HG02938 (cell line): ENCODE results near the gene DNAAF5.

Experiments
- ATAC-seq: cut with Tn5 transposase; IDR thresholded peaks from one replicate; pipeline ENCODE4 v1.9.1; 2021; ENCODE audit warnings: mild to moderate bottlenecking, moderate library complexity; ENCODE audit not compliant: unreplicated experiment

The DNAAF5 gene

DNA sequence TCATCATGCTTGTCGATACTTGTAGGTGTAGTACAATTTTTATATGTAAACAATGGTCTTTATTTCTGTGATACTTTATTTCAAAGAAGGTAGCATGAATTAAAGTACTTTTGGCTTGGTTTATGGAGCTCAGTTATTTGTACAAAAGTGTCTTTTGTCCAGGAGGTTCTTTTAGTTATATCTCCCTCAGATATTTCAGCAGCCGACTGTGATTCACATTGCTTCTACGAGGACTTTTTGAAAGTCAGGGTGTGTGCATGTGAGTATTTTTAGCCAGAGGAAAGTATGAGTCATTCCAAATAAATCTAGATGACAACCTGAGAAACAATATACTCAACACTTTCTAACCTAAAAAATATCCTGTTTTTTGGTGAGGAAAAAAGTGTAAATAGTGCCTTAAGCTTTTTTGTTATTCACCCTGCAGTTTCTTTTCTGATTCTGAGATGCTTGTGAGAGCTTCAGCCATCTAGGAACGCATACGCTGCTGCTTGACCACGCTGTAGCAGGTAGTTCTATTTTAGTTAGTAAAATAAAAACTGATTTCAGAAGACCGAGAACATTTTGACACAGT is 105.2 kb downstream of the DNAAF5 start:
- peak; percentile 62 for ATAC-seq

GRCh38 chr7:832167-832967 is 105.9 kb downstream of the DNAAF5 start, which contains the start of gene SUN1:
Gene SUN1 (plus strand): TSS chr7:832476. CDS start chr7:832525, 49 bp downstream.
- peak; percentile 40 for ATAC-seq

DNA sequence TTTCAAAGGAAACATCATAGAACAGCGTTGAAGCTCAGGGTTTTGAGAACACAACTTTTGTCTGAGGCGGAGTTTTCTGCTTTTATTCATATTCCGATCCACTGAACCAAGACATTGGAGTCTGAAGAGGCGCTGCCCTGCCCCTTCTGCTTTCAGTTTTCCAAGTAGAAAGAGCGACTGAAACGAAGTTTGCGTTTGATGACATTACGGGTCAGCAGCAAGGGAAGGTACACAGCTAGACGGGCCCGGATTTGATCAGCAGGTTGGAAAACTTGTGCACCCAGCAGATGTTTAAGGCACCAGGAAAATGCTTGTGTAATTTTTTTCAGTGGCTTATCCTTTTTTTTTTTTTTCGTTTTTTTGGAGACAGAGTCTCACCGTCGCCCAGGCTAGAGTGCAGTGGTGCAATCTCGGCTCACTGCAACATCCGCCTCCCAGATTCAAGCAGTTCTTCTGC is 106.5 kb downstream of the DNAAF5 start:
- ATAC-seq: no peak

- no peak for ATAC-seq
Observed at GRCh38 chr7:833601-834258, 107.2 kb downstream of the DNAAF5 start.

- no peak for ATAC-seq
Observed at GRCh38 chr7:834277-834676, 107.8 kb downstream of the DNAAF5 start.

- ATAC-seq: no peak
Observed at GRCh38 chr7:835021-835420, 108.5 kb downstream of the DNAAF5 start.

DNA sequence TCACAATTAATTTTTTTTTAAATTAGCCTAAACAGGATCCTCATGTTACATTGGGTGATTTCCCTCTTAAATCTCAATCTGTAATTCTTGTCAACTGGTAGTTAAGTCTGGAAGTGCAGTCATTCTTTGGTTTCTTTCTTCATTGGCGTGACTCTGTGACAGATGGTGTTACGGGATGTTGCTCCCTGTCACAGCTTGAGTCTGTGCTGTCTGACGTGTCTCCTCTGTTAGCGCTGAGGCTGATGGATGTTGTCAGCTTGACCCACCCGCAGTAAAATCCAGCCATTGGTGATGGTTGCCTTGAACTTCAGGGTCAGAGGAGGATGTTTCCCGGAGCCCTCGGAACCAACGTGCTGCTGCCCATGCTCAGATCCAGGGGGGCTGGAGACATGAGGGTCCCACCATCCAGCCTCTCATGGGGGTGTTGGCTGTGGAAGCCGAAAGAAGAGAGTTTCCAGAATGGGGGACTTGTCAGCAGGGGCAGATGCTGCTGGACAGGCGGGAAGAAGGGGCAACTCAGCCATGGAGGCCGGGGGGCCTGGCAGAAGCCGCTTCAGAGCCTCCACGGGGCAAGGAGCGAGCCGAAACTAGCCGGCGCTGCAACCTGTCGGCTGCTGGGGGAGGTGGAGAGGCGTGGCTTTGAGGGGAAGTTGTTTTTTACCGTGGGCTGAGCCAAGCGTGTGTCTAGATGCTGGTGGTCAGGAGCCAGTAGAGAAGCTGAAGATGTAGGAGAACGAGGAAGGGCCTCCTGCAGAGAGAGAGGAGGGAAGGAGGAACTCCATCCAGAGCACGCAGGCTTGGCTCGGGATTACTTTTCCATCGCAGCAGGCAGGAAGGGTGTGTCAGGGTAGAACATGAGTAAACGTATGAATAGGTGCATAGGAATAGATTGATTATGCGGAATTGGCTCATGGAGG is 109.2 kb downstream of the DNAAF5 start:
- ATAC-seq: no peak
